IgD-negative memory B cell (primary cell): ENCODE measurements around the gene UFL1. TPM values are rescaled to one million over a fixed set of nuclear protein-coding genes. Genes with fewer than 3 reads are reported as not detected.

Experiments
- polyA plus RNA-seq: library from polyadenylated mRNA; unstranded; fragments of 300-500 nt; fragmentation: Illumina TruSeq; gene quantifications from one replicate; pipeline ENCODE4 v1.2.3, GENCODE V29; 2021

The UFL1 gene
- polyA plus RNA-seq, 1 donor from 2014 or later, result 16.8 TPM

Other genes starting within 250 kb of the UFL1 start
- not detected for gene FHL5, start 41.3 kb downstream of the UFL1 start, polyA plus RNA-seq